H1 (cell line): ENCODE data around the gene SLC9A4. TPM values are rescaled to one million over a fixed set of nuclear protein-coding genes. Genes with fewer than 3 reads are reported as not detected.

Experiments used
- CTCF ChIA-PET: fragments of 300-600 bp; sonication (Branson Sonifier 250); formaldehyde crosslinking; loops from one replicate; lab custom pipeline; 2021; ENCODE audit not compliant: partially characterized antibody; lab: Charles Lee
- POLR2A ChIA-PET: fragments of 300-600 bp; sonication (Branson Sonifier 250); formaldehyde crosslinking; loops from one replicate; lab custom pipeline; 2021; ENCODE audit warnings: inconsistent platforms; ENCODE audit not compliant: partially characterized antibody; lab: Charles Lee
- DNase-seq, 2 experiments: peaks; one replicate each; pipeline versions ENCODE4 v3.0.0 to v3.0.0-alpha.2; 2010 to 2022; ENCODE audit warnings: low spot score in 2 of 2, low read depth in 1 of 2, mixed read lengths in 1 of 2
- FAIRE-seq: peaks from 2 replicates; lab custom pipeline; 2011; peaks lifted over from hg19 to GRCh38; lab: Jason Lieb, UNC
- H2AFZ ChIP-seq: 2 replicates; pipeline ENCODE4 v1.8.1; 2012; ENCODE audit warnings: low read length, inconsistent platforms
- H2AK5ac ChIP-seq: 2 replicates; pipeline ENCODE4 v1.6.1; 2013; ENCODE audit warnings: low read depth, low read length
- H2BK120ac ChIP-seq: replicated peaks from 2 replicates; pipeline ENCODE3; 2013; ENCODE audit warnings: low read depth, low read length, inconsistent platforms
- H2BK12ac ChIP-seq: 2 replicates; pipeline ENCODE4 v1.6.1; 2013; ENCODE audit warnings: low read depth, low read length
- H2BK15ac ChIP-seq: 2 replicates; pipeline ENCODE4 v1.6.1; 2013; ENCODE audit warnings: low read length
- H2BK20ac ChIP-seq: 2 replicates; pipeline ENCODE4 v1.6.1; 2013; ENCODE audit warnings: low read length
- H2BK5ac ChIP-seq: 2 replicates; pipeline ENCODE4 v1.6.1; 2013; ENCODE audit warnings: low read depth, low read length
- H3K14ac ChIP-seq: 2 replicates; pipeline ENCODE4 v1.6.1; 2013; ENCODE audit warnings: inconsistent platforms; ENCODE audit not compliant: insufficient read length
- H3K18ac ChIP-seq: 2 replicates; pipeline ENCODE4 v1.6.1; 2013; ENCODE audit warnings: low read length; ENCODE audit errors: extremely low read depth
- H3K23ac ChIP-seq: 2 replicates; pipeline ENCODE4 v1.6.1; 2013; ENCODE audit warnings: inconsistent platforms; ENCODE audit not compliant: insufficient read length
- H3K23me2 ChIP-seq: 2 replicates; pipeline ENCODE4 v1.6.1; 2013; ENCODE audit warnings: low read depth, low read length
- H3K27ac ChIP-seq: 2 replicates; pipeline ENCODE4 v1.6.1; 2011; ENCODE audit warnings: low read depth, low read length, inconsistent platforms
- H3K27me3 ChIP-seq, 4 experiments: replicated peaks in 1 of 4; 1 replicate in 1 of 4; 2 replicates in 3 of 4; pipeline versions ENCODE4 v1.6.1 to v1.8.1; 2011 to 2013; ENCODE audit warnings: low read length in 3 of 4, mild to moderate bottlenecking in 3 of 4, inconsistent platforms in 2 of 4, mixed read lengths in 2 of 4, moderate library complexity in 1 of 4; ENCODE audit not compliant: control insufficient read depth in 3 of 4, insufficient read depth in 3 of 4; ENCODE audit errors: extremely low read depth in 1 of 4
- H3K36me3 ChIP-seq, 4 experiments: 2 replicates each; pipeline versions ENCODE4 v1.6.1 to v1.8.1; 2011 to 2013; ENCODE audit warnings: mild to moderate bottlenecking in 4 of 4, low read length in 3 of 4, moderate library complexity in 2 of 4, control low read depth in 1 of 4, inconsistent platforms in 1 of 4; ENCODE audit not compliant: insufficient read depth in 4 of 4, control insufficient read depth in 2 of 4
- H3K4ac ChIP-seq: replicated peaks from 2 replicates; pipeline ENCODE3; 2013; ENCODE audit warnings: low read length, low read depth, mixed read lengths, inconsistent platforms; ENCODE audit not compliant: insufficient read length
- H3K4me1 ChIP-seq, 4 experiments: replicated peaks in 1 of 4; 1 replicate in 1 of 4; 2 replicates in 3 of 4; pipeline versions ENCODE4 v1.6.1 to v1.8.1; 2011 to 2013; ENCODE audit warnings: low read length in 3 of 4, inconsistent platforms in 2 of 4, mixed read lengths in 1 of 4; ENCODE audit not compliant: insufficient read depth in 4 of 4, control insufficient read depth in 3 of 4
- H3K4me2 ChIP-seq, 2 experiments: 2 replicates each; pipeline versions ENCODE4 v1.6.1 to v1.8.1; 2011 to 2013; ENCODE audit warnings: low read depth in 2 of 2, low read length in 2 of 2, control low read depth in 1 of 2, inconsistent platforms in 1 of 2, mild to moderate bottlenecking in 1 of 2; ENCODE audit not compliant: insufficient read depth in 1 of 2
- H3K4me3 ChIP-seq, 4 experiments: fragments of 200-600, 300-600 bp in 1 of 4; sonication (generic), shearing (Covaris generic), sonication (Bioruptor Twin) in 1 of 4; 2 replicates each; pipeline versions ENCODE4 v1.5.1 to v1.8.1; 2011 to 2016; ENCODE audit warnings: low read length in 4 of 4, low read depth in 3 of 4, control low read depth in 2 of 4, inconsistent platforms in 2 of 4, mild to moderate bottlenecking in 2 of 4, mixed read lengths in 1 of 4, moderate library complexity in 1 of 4; ENCODE audit not compliant: insufficient read depth in 2 of 4; ENCODE audit errors: extremely low read depth in 1 of 4
- H3K56ac ChIP-seq: replicated peaks from 2 replicates; pipeline ENCODE3; 2013; ENCODE audit warnings: low read depth, mild to moderate bottlenecking, mixed read lengths, low read length, inconsistent platforms; ENCODE audit not compliant: insufficient read length
- H3K79me1 ChIP-seq: 2 replicates; pipeline ENCODE4 v1.6.1; 2013; ENCODE audit warnings: low read depth, low read length, control low read depth
- H3K79me2 ChIP-seq, 2 experiments: 2 replicates each; pipeline versions ENCODE4 v1.6.1 to v1.8.1; 2012 to 2013; ENCODE audit warnings: low read length in 2 of 2, mild to moderate bottlenecking in 2 of 2, inconsistent platforms in 1 of 2; ENCODE audit not compliant: insufficient read depth in 2 of 2, control insufficient read depth in 1 of 2
- H3K9ac ChIP-seq, 4 experiments: replicated peaks in 1 of 4; 1 replicate in 1 of 4; 2 replicates in 3 of 4; pipeline versions ENCODE4 v1.6.1 to v1.8.1; 2011 to 2013; ENCODE audit warnings: low read depth in 3 of 4, low read length in 3 of 4, control low read depth in 2 of 4, mild to moderate bottlenecking in 2 of 4, moderate library complexity in 2 of 4, inconsistent platforms in 1 of 4; ENCODE audit errors: extremely low read depth in 1 of 4
- H3K9me3 ChIP-seq, 2 experiments: 2 replicates each; pipeline versions ENCODE4 v1.6.1 to v1.8.1; 2012 to 2013; ENCODE audit warnings: mild to moderate bottlenecking in 2 of 2, moderate library complexity in 2 of 2, control low read depth in 1 of 2, inconsistent platforms in 1 of 2, low read depth in 1 of 2, low read length in 1 of 2, mixed read lengths in 1 of 2; ENCODE audit not compliant: insufficient read depth in 2 of 2
- H4K20me1 ChIP-seq, 2 experiments: replicated peaks in 1 of 2; 2 replicates each; pipeline versions ENCODE3 to v1.8.1; 2011 to 2013; ENCODE audit warnings: inconsistent platforms in 2 of 2, low read length in 2 of 2, mild to moderate bottlenecking in 1 of 2; ENCODE audit not compliant: insufficient read depth in 2 of 2, control insufficient read depth in 1 of 2
- H4K5ac ChIP-seq: 2 replicates; pipeline ENCODE4 v1.6.1; 2013; ENCODE audit warnings: low read length, low read depth, mixed read lengths, inconsistent platforms; ENCODE audit not compliant: insufficient read length
- H4K8ac ChIP-seq: 2 replicates; pipeline ENCODE4 v1.8.0; 2013; ENCODE audit warnings: mild to moderate bottlenecking, moderate library complexity, low read length, inconsistent platforms; ENCODE audit not compliant: insufficient read depth; ENCODE audit errors: extremely low read depth
- H4K91ac ChIP-seq: replicated peaks from 2 replicates; pipeline ENCODE3; 2013; ENCODE audit warnings: low read length, mixed read lengths, inconsistent platforms; ENCODE audit not compliant: insufficient read length
- ATF2 ChIP-seq: IDR thresholded peaks from 2 replicates; pipeline ENCODE4 v1.6.1; 2012; ENCODE audit warnings: low read length, inconsistent platforms
- BCL11A ChIP-seq, 2 experiments: IDR thresholded peaks; one replicate each; pipeline ENCODE4 v1.6.1; 2011; ENCODE audit warnings: low read depth in 2 of 2, low read length in 2 of 2, mild to moderate bottlenecking in 2 of 2
- BRCA1 ChIP-seq: IDR thresholded peaks from 2 replicates; pipeline ENCODE4 v1.6.1; 2012; ENCODE audit warnings: low read depth, low read length, improper control_type of control experiment
- CBX8 ChIP-seq: fragments of 300-800, 300-1000 bp; sonication (generic); IDR thresholded peaks from 2 replicates; pipeline ENCODE4 v1.7.1; 2016; ENCODE audit warnings: low read depth, low read length, borderline replicate concordance
- CEBPB ChIP-seq: IDR thresholded peaks from 2 replicates; pipeline ENCODE4 v1.6.1; 2012; ENCODE audit warnings: low read depth, low read length
- CREB1 ChIP-seq: IDR thresholded peaks from 2 replicates; pipeline ENCODE4 v1.6.1; 2012; ENCODE audit warnings: inconsistent platforms
- EP300 ChIP-seq, 2 experiments: IDR thresholded peaks; 1 replicate in 1 of 2; 2 replicates in 1 of 2; pipeline ENCODE4 v1.6.1; 2011 to 2012; ENCODE audit warnings: low read depth in 2 of 2, low read length in 2 of 2, mild to moderate bottlenecking in 2 of 2, borderline replicate concordance in 1 of 2, inconsistent platforms in 1 of 2, moderate library complexity in 1 of 2
- JUN ChIP-seq: IDR thresholded peaks from 2 replicates; pipeline ENCODE4 v1.6.1; 2011; ENCODE audit warnings: low read depth, mild to moderate bottlenecking, improper control_type of control experiment, low read length
- KDM5A ChIP-seq: fragments of 200-600 bp; IDR thresholded peaks from 2 replicates; pipeline ENCODE4 v1.7.1; 2012; ENCODE audit warnings: mild to moderate bottlenecking, low read length, inconsistent platforms, mixed read lengths
- POLR2AphosphoS5 ChIP-seq: IDR thresholded peaks from 2 replicates; pipeline ENCODE4 v1.6.1; 2011; ENCODE audit warnings: low read depth, low read length
- SIN3A ChIP-seq, 2 experiments: IDR thresholded peaks in 1 of 2; conservative IDR thresholded peaks in 1 of 2; 2 replicates each; pipeline ENCODE4 v1.6.1; 2011 to 2012; ENCODE audit warnings: low read length in 2 of 2, improper control_type of control experiment in 1 of 2, low read depth in 1 of 2, mild to moderate bottlenecking in 1 of 2
- USF2 ChIP-seq: IDR thresholded peaks from 2 replicates; pipeline ENCODE4 v1.6.1; 2011; ENCODE audit warnings: low read length, improper control_type of control experiment
- YY1 ChIP-seq: IDR thresholded peaks from 2 replicates; pipeline ENCODE4 v1.6.1; 2011; ENCODE audit warnings: low read depth, mild to moderate bottlenecking, low read length
- WGBS, 2 experiments: shearing (Covaris generic) in 1 of 2; methylation state at CpG; one replicate each; pipeline versions ENCODE4 v1.1.6 to v1.1.7; 2013 to 2015; ENCODE audit warnings: low lambda C conversion rate in 2 of 2, mixed read lengths in 2 of 2, inconsistent platforms in 1 of 2, low coverage in 1 of 2, missing lambda C conversion rate in 1 of 2; ENCODE audit not compliant: insufficient replicate concordance in 2 of 2, insufficient coverage in 1 of 2, insufficient read length in 1 of 2; ENCODE audit errors: extremely low coverage in 1 of 2, missing lambda C conversion rate in 1 of 2; 5-methylcytosine and 5-hydroxymethylcytosine counted together
- polyA plus RNA-seq, 7 experiments: library from polyadenylated mRNA; depleted of rRNA in 3 of 7; stranded (reverse) in 5 of 7; unstranded in 2 of 7; fragments of >200 nt in 5 of 7; fragments of 200-250 nt in 2 of 7; gene quantifications; 1 replicate in 5 of 7; 2 replicates in 1 of 7; 4 replicates in 1 of 7; pipeline versions ENCODE4 v1.2.1 to v1.2.3, GENCODE V29; 2011 to 2013; ENCODE audit warnings: missing spikeins in 2 of 7, mixed read lengths in 2 of 7
- total RNA-seq: library from RNA; stranded (reverse); fragmentation: NEBNext Ultra II Directional; extraction: Animal tissue kit (Norgen Biotek cat#: 25700); gene quantifications from 2 replicates; pipeline ENCODE4 v1.2.1, GENCODE V29; 2021

The SLC9A4 gene
- total and polyA plus RNA-seq, 2 of the 8 experiments (the other 6 are each of a cell fraction or from before 2014, with no cell fraction given) = not detected

GRCh38 chr2:102540882-102541281 lies 67.9 kb downstream of the SLC9A4 start:
- H2AK5ac ChIP-seq = no peak overlapping the region
- H3K4me3 ChIP-seq = no peak overlapping the region
- H3K4me2 ChIP-seq = no peak overlapping the region
- H3K9me3 ChIP-seq = no peaks in the 10 kb centered on the region
- no peak overlapping the region for H3K18ac ChIP-seq
- H3K9ac ChIP-seq = no peak overlapping the region
- POLR2A ChIA-PET = no interaction called here
- H2BK120ac ChIP-seq = no peak overlapping the region
- FAIRE-seq (no peak), DNase-seq (no peak)
- no peak overlapping the region for H2BK20ac ChIP-seq
- H2BK15ac ChIP-seq = no peak overlapping the region
- WGBS, 2 experiments = 100% methylated on average over 3 of the region's 4 CpGs; no CpG with 5 or more reads in 1 of the 2 experiments
- H3K23me2 ChIP-seq = no peaks in the 10 kb centered on the region
- no peak overlapping the region for H3K56ac ChIP-seq
- H3K23ac ChIP-seq = no peak overlapping the region
- no peak overlapping the region for H2BK5ac ChIP-seq
- H3K79me2 ChIP-seq = no peaks in the 10 kb centered on the region
- no peak overlapping the region for H2AFZ ChIP-seq
- no peak overlapping the region for H4K5ac ChIP-seq
- H3K79me1 ChIP-seq = no peaks in the 10 kb centered on the region
- no peaks in the 10 kb centered on the region for H3K36me3 ChIP-seq
- no peak overlapping the region for H3K4ac ChIP-seq
- H4K91ac ChIP-seq = no peak overlapping the region
- no peak overlapping the region for H2BK12ac ChIP-seq
- no peaks in the 10 kb centered on the region for H3K27me3 ChIP-seq
- CTCF ChIA-PET = no interaction called here
- H3K27ac ChIP-seq = no peak overlapping the region
- H4K20me1 ChIP-seq = no peaks in the 10 kb centered on the region
- H3K14ac ChIP-seq = no peak overlapping the region
- no peaks in the 10 kb centered on the region for H3K4me1 ChIP-seq
- H4K8ac ChIP-seq = no peak overlapping the region
- TF ChIP-seq BRCA1 (no peak), EP300 (IDR thresholded peaks at IDR 0.05; ENCODE audit: borderline replicate concordance in 1 of 2, low read depth in 2 of 2, low read length in 2 of 2) (no peak), CEBPB (no peak), BCL11A (IDR thresholded peaks at IDR 0.05; ENCODE audit: low read depth in 2 of 2, low read length in 2 of 2) (no peak), ATF2 (no peak), SIN3A (conservative IDR thresholded peaks at IDR 0.05 in 1 of 2, IDR thresholded peaks at IDR 0.05 in 1 of 2; ENCODE audit: low read depth in 1 of 2, low read length in 2 of 2) (no peak), YY1 (no peak), POLR2AphosphoS5 (no peak), CREB1 (no peak), CBX8 (no peak), JUN (no peak), KDM5A (no peak), USF2 (no peak)
